Suprapubic skin (tissue), 4 donors: Measurements from ENCODE around the gene SMOC2.

Source experiments
- POLR2A ChIP-seq, 2 donors: fragments of 450-650 bp; IDR thresholded peaks; one replicate each; pipeline ENCODE4 v1.6.1; 2017; ENCODE audit warnings: antibody characterized with exemption in 2 of 2, mild to moderate bottlenecking in 2 of 2, moderate library complexity in 2 of 2
- POLR2AphosphoS5 ChIP-seq, 3 donors: sonication (generic); formaldehyde crosslinking; IDR thresholded peaks; one replicate each; pipeline ENCODE4 v1.6.1; 2017; ENCODE audit warnings: antibody characterized with exemption in 3 of 3
- TF ChIP-seq, protein P1 (sequence below), 2 donors: fragments of 200-600 bp in 1 of 2; fragments of 450-650 bp in 1 of 2; sonication (generic) in 1 of 2; IDR thresholded peaks; one replicate each; pipeline ENCODE4 v1.5.1; 2016 to 2019; ENCODE audit warnings: antibody characterized with exemption in 2 of 2, mild to moderate bottlenecking in 1 of 2, moderate library complexity in 1 of 2

DNA sequence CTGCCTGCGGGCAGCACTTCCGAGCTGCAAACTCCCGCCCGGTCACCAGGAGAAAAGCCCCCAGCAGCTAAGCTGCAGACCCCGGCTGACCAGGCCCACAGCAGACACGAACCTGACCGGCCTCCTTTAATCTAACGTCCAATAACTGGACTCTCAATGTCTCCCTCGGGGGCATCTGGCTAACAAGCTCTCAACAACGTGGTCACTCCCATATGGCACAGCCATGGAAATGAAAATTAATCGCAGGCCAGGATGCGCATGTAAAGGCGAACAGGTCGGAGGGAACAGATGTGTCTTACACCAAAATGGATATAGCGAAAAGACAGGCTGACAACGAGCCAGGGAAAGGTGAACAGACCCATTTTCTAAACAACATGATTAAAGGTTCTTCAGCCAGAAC, 44.4 kb upstream of the SMOC2 start:
- TF ChIP-seq, protein P1, sequence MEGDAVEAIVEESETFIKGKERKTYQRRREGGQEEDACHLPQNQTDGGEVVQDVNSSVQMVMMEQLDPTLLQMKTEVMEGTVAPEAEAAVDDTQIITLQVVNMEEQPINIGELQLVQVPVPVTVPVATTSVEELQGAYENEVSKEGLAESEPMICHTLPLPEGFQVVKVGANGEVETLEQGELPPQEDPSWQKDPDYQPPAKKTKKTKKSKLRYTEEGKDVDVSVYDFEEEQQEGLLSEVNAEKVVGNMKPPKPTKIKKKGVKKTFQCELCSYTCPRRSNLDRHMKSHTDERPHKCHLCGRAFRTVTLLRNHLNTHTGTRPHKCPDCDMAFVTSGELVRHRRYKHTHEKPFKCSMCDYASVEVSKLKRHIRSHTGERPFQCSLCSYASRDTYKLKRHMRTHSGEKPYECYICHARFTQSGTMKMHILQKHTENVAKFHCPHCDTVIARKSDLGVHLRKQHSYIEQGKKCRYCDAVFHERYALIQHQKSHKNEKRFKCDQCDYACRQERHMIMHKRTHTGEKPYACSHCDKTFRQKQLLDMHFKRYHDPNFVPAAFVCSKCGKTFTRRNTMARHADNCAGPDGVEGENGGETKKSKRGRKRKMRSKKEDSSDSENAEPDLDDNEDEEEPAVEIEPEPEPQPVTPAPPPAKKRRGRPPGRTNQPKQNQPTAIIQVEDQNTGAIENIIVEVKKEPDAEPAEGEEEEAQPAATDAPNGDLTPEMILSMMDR (IDR thresholded peaks at IDR 0.05): no peak
- no peak for TF ChIP-seq POLR2A (IDR thresholded peaks at IDR 0.05)
- no peak for TF ChIP-seq POLR2AphosphoS5 (IDR thresholded peaks at IDR 0.05)
